Activated CD4-positive, alpha-beta T cell treated with anti-CD3 and anti-CD28 coated beads, Interleukin-2, amount 10 ng/mL, durations not matched to agents 24 days and 14 days (primary cell): ENCODE measurements around the gene CYB561D2. TPM values are rescaled to one million over a fixed set of nuclear protein-coding genes. Genes with fewer than 3 reads are reported as not detected.
"Not testable (repeated sequence)": the region's sequence is repeated elsewhere in the genome, so short reads cannot be mapped to it uniquely, and the experiment has no call there.

Experiments used
- DNase-seq: peaks from one replicate; pipeline ENCODE4 v3.0.0; 2022
- H3K27ac Mint-ChIP-seq: one replicate; pipeline ENCODE4 v1.8.0; 2022; ENCODE audit warnings: mild to moderate bottlenecking, mixed read lengths
- H3K27me3 Mint-ChIP-seq: one replicate; pipeline ENCODE4 v1.8.0; 2022; ENCODE audit warnings: mixed read lengths
- H3K36me3 Mint-ChIP-seq: one replicate; pipeline ENCODE4 v1.8.0; 2022; ENCODE audit warnings: low read depth, mild to moderate bottlenecking, mixed read lengths
- H3K4me1 Mint-ChIP-seq: one replicate; pipeline ENCODE4 v1.8.0; 2021; ENCODE audit warnings: mixed read lengths
- H3K4me3 Mint-ChIP-seq: one replicate; pipeline ENCODE4 v1.8.0; 2022; ENCODE audit warnings: mild to moderate bottlenecking, moderate library complexity, mixed read lengths
- H3K9me3 Mint-ChIP-seq: one replicate; pipeline ENCODE4 v1.8.0; 2021; ENCODE audit warnings: mixed read lengths
- intact Hi-C: fragments of 100-400 bp; cut with micrococcal nuclease; formaldehyde crosslinking; loops from one replicate; pipeline ENCODE4 v1.15.1; 2023
- total RNA-seq: library from RNA; stranded (reverse); gene quantifications from 2 replicates; pipeline ENCODE4 v1.2.3, GENCODE V29; 2022

CYB561D2 gene, protein sequence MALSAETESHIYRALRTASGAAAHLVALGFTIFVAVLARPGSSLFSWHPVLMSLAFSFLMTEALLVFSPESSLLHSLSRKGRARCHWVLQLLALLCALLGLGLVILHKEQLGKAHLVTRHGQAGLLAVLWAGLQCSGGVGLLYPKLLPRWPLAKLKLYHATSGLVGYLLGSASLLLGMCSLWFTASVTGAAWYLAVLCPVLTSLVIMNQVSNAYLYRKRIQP
- 23.9 and 27.0 TPM in 2 replicates for total RNA-seq

DNA sequence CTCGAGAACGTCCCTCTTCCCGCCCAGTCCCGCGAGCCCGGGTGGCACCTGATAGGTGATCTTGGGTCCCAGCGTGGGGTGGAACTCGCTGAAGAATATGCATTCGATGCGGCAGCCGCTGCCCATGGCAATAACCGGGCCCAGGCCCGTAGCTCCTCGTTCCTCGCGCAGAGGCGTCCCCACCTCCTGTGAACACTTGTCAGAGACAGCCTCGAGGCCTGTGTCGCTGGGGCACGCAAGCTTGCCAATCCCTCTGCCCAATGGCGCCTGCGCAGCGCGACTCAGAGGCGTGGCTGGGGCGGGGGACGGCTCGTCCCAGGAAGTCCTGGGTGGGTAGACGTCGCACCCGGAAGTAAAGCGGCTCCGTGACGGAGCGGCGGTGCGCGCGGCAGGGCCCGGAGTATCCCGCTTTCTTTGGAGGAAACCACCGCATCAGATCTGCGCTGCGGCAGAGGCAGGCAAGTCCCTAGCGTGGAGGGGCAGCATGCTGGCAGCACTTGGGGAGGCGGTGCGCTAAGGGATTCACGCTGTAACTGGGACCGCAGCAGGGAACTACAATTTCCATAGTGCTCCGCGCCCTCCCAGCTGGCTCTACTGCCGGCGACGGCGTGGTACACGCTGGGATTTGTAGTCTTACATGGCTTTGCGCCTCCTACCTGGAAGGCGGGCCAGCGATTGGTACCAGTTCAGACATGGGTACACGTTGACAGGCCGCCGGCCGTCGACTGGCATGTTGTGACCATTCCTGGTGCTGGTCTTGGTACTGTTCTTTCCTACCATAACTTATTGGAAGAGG lies at the start of gene CYB561D2, which contains the start of gene NPRL2:
Gene CYB561D2, plus strand, starts transcription at position 336 of the 796 bp plus-strand sequence. CDS start 572 bp downstream, outside the sequence.
Gene NPRL2, minus strand, starts transcription at position 249 of the 796 bp plus-strand sequence. Its CDS starts 123 bp downstream, at position 126.
- no peaks in the 10 kb centered on the region for H3K9me3 Mint-ChIP-seq
- H3K36me3 Mint-ChIP-seq: peaks cover 40% of the 10 kb centered on the region
- DNase-seq: peak; percentile 100
- peak within 1 kb of the TSS; percentile 97 for H3K27ac Mint-ChIP-seq
- intact Hi-C loops: loop anchor here (1.0 to 2.0 kb wide), 5 partner anchors 9 to 218 kb away; partner anchors contain the start of genes HEMK1, HYAL3, NAA80 and RASSF1
- no peaks in the 10 kb centered on the region for H3K27me3 Mint-ChIP-seq
- H3K4me3 Mint-ChIP-seq: peak within 1 kb of the TSS; percentile 95
- peaks cover 40% of the 10 kb centered on the region for H3K4me1 Mint-ChIP-seq

GRCh38 chr3:50302095-50303012 lies 48.3 kb upstream of the CYB561D2 start:
- Mint-ChIP-seq H3K4me1 (peaks cover 22% of the 10 kb centered on the region), H3K36me3 (no peaks in the 10 kb centered on the region), H3K9me3 (no peaks in the 10 kb centered on the region), H3K27me3 (no peaks in the 10 kb centered on the region), H3K27ac (no peak overlapping the region), H3K4me3 (no peak overlapping the region)
- intact Hi-C loops: no loop called here
- DNase-seq: no peak

DNA sequence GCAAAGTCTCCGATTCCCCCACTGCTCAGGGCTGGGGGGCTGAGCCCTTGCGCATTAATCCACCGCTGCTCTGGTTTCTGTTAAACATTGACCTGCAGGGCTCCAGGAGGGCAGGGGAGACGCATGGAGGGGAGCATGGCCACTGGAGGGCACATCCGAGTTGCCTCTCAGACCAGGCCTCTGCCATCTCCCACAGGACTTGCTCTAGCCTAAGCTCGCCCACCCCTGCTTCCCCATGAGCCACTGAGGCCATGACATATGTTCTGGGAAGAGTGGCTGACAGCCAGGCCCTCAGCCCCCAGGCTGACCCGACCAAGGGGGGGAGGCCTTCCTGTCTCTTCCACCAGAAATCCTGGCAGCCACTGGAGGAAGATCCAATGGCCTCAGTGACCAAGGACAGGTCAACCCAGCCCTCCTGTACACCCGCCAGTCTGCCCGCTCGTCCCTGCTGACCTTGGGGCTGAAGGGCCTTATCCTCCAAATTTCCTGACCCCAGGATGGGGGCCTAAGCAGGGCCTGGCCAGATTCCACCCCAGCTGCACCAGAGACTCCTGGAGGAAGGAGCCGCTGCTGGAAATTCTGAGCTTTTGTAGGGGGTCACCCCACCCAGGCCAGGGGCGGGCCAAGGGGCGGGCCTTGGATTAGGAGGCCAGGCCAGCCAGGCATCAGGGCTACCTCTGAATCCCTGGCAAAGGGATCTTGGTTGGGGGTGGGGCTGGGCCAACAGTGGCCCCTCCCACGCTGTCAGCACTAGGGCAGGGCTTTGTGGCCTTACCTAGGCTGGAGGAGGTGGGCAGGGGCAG lies 47.4 kb upstream of the CYB561D2 start, which contains the start of gene HYAL1:
Gene HYAL1, minus strand, starts transcription at position 562 of the 803 bp plus-strand sequence. CDS start 618 bp downstream, outside the sequence.
- H3K4me3 Mint-ChIP-seq: no peak within 1 kb of the TSS
- peak; percentile 57 for DNase-seq
- no peaks in the 10 kb centered on the region for H3K9me3 Mint-ChIP-seq
- H3K36me3 Mint-ChIP-seq: no peaks in the 10 kb centered on the region
- peaks cover 19% of the 10 kb centered on the region for H3K4me1 Mint-ChIP-seq
- intact Hi-C loops: no loop called here
- no peak within 1 kb of the TSS for H3K27ac Mint-ChIP-seq
- H3K27me3 Mint-ChIP-seq: no peaks in the 10 kb centered on the region

GRCh38 chr3:50304601-50305000 lies 46.1 kb upstream of the CYB561D2 start:
- H3K36me3 Mint-ChIP-seq: no peaks in the 10 kb centered on the region
- H3K27me3 Mint-ChIP-seq: no peaks in the 10 kb centered on the region
- H3K4me3 Mint-ChIP-seq: no peak overlapping the region
- peaks cover 14% of the 10 kb centered on the region for H3K4me1 Mint-ChIP-seq
- no peaks in the 10 kb centered on the region for H3K9me3 Mint-ChIP-seq
- DNase-seq: no peak
- no peak overlapping the region for H3K27ac Mint-ChIP-seq
- intact Hi-C loops: no loop called here

- H3K9me3 Mint-ChIP-seq, H3K27me3 Mint-ChIP-seq, intact Hi-C loops, H3K27ac Mint-ChIP-seq, DNase-seq, H3K4me3 Mint-ChIP-seq: not testable (repeated sequence)
- Mint-ChIP-seq H3K36me3 (peaks cover 13% of the 10 kb centered on the region), H3K4me1 (peaks cover 13% of the 10 kb centered on the region)
These were observed 38.6 kb upstream of the CYB561D2 start for GRCh38 chr3:50312041-50312440.

- H3K27me3 Mint-ChIP-seq: no peaks in the 10 kb centered on the region
- peaks cover 23% of the 10 kb centered on the region for H3K36me3 Mint-ChIP-seq
- peaks cover 20% of the 10 kb centered on the region for H3K4me1 Mint-ChIP-seq
- H3K4me3 Mint-ChIP-seq: no peak overlapping the region
- DNase-seq: no peak
- intact Hi-C loops: no loop called here
- H3K27ac Mint-ChIP-seq: peak overlapping the region; percentile 72
- no peaks in the 10 kb centered on the region for H3K9me3 Mint-ChIP-seq
These were observed 36.3 kb upstream of the CYB561D2 start for GRCh38 chr3:50314342-50314741.

- intact Hi-C loops: no loop called here
- peaks cover 22% of the 10 kb centered on the region for H3K36me3 Mint-ChIP-seq
- no peak for DNase-seq
- H3K4me3 Mint-ChIP-seq: no peak overlapping the region
- peaks cover 20% of the 10 kb centered on the region for H3K4me1 Mint-ChIP-seq
- no peaks in the 10 kb centered on the region for H3K27me3 Mint-ChIP-seq
- H3K9me3 Mint-ChIP-seq: no peaks in the 10 kb centered on the region
- no peak overlapping the region for H3K27ac Mint-ChIP-seq
These were observed 35.8 kb upstream of the CYB561D2 start for GRCh38 chr3:50314816-50315215.

- peak overlapping the region; percentile 2 for H3K27ac Mint-ChIP-seq
- H3K9me3 Mint-ChIP-seq: no peaks in the 10 kb centered on the region
- no peaks in the 10 kb centered on the region for H3K27me3 Mint-ChIP-seq
- peaks cover 21% of the 10 kb centered on the region for H3K36me3 Mint-ChIP-seq
- DNase-seq: peak; percentile 77
- peaks cover 28% of the 10 kb centered on the region for H3K4me1 Mint-ChIP-seq
- H3K4me3 Mint-ChIP-seq: peak overlapping the region; percentile 36
- intact Hi-C loops: no loop called here
These were observed 33.9 kb upstream of the CYB561D2 start for GRCh38 chr3:50316657-50317242.

DNA sequence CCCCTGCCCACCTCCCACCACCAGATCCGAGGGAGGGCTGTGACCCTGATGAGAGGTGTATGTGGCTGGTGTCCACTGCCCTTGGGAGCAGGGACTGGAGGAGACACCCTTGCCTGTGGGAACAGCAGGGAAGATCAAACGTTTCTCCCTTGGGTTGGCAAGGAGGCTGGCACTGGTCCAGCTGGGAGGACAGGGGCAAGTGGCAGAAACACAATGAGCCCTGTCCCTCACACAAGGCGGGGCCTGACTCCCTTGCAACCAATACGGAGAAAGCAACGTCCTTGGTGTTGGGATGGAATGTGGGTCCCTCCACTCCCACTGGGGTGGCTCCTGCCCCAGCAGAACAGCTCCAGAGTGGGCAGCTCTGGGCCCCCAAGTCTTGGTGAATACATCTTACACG lies 33.4 kb upstream of the CYB561D2 start:
- Mint-ChIP-seq H3K36me3 (peaks cover 21% of the 10 kb centered on the region), H3K4me1 (peaks cover 29% of the 10 kb centered on the region), H3K9me3 (no peaks in the 10 kb centered on the region), H3K27ac (no peak overlapping the region), H3K27me3 (no peaks in the 10 kb centered on the region), H3K4me3 (no peak overlapping the region)
- intact Hi-C loops: no loop called here
- no peak for DNase-seq

- H3K36me3 Mint-ChIP-seq: peaks cover 21% of the 10 kb centered on the region
- DNase-seq: no peak
- no peak overlapping the region for H3K27ac Mint-ChIP-seq
- peaks cover 30% of the 10 kb centered on the region for H3K4me1 Mint-ChIP-seq
- no peaks in the 10 kb centered on the region for H3K27me3 Mint-ChIP-seq
- intact Hi-C loops: no loop called here
- H3K4me3 Mint-ChIP-seq: no peak overlapping the region
- H3K9me3 Mint-ChIP-seq: no peaks in the 10 kb centered on the region
These were observed 32.5 kb upstream of the CYB561D2 start for GRCh38 chr3:50318163-50318562.

GRCh38 chr3:50318615-50319014 lies 32.0 kb upstream of the CYB561D2 start:
- Mint-ChIP-seq H3K9me3 (no peaks in the 10 kb centered on the region), H3K4me1 (peaks cover 30% of the 10 kb centered on the region), H3K36me3 (peaks cover 21% of the 10 kb centered on the region), H3K4me3 (peak overlapping the region; percentile 39), H3K27ac (peak overlapping the region; percentile 53), H3K27me3 (no peaks in the 10 kb centered on the region)
- intact Hi-C loops: no loop called here
- DNase-seq: no peak

DNA sequence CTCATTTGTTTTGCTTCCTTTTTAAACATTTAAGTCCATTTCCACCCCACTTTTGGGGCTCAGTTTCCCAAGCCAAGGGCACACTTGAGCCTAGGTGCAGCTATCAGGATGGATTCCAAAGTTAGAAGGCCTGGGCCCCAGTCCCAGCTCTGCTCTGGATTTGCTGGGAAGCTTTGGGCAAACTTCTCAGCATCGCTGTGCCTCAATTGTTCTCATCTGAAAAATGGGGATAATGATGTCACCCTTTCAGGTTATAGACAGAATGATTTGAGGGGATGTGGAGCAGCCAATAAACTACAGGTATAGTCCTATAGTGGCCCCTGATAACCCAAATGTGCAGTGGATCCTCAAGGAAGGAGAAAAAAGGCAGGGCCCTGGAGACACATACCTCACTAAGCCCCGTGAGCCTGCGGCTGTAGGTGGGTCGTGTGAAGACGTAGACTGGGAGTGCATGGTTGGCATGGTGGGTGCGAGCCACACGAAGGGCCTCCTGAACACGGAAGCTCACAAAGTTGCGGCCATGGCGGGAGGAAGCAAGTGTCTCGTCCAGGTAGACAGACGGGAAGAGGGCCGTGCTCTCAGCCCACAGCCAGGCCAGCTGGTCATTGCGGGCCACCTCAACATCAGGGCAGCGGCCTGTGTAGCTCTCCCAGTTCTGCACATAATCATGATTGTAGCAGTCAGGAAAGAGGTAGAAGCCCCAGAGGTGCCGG lies 31.3 kb upstream of the CYB561D2 start:
- Mint-ChIP-seq H3K4me1 (peaks cover 30% of the 10 kb centered on the region), H3K4me3 (peak overlapping the region; percentile 4), H3K9me3 (no peaks in the 10 kb centered on the region), H3K36me3 (peaks cover 20% of the 10 kb centered on the region), H3K27ac (no peak overlapping the region), H3K27me3 (no peaks in the 10 kb centered on the region)
- DNase-seq: no peak
- intact Hi-C loops: no loop called here
